Skin epidermis (tissue), 12 donors: Measurements from ENCODE around the gene CARD14.
"Not testable (repeated sequence)": the region's sequence is repeated elsewhere in the genome, so short reads cannot be mapped to it uniquely, and the experiment has no call there.

ENCODE experiments used
- H3K27ac ChIP-seq, 21 experiments: fragments of 200-600 bp; sonication (generic) in 11 of 21; one replicate each; pipeline ENCODE4 v1.5.0; 2020; ENCODE audit warnings: mild to moderate bottlenecking in 3 of 21, inconsistent platforms in 2 of 21, moderate library complexity in 2 of 21
- H3K4me3 ChIP-seq, 7 experiments: fragments of 200-600 bp; sonication (generic) in 2 of 7; one replicate each; pipeline ENCODE4 v1.5.0; 2020; ENCODE audit warnings: inconsistent platforms in 2 of 7, mild to moderate bottlenecking in 2 of 7, moderate library complexity in 1 of 7

Gene CARD14

GRCh38 chr17:80180192-80180591 is 10.4 kb downstream of the CARD14 start:
- no peak overlapping the region for H3K27ac ChIP-seq
- H3K4me3 ChIP-seq: no peak overlapping the region

GRCh38 chr17:80181431-80181830 is 11.6 kb downstream of the CARD14 start:
- Histone ChIP-seq H3K4me3 (no peak overlapping the region), H3K27ac (no peak overlapping the region)

- Histone ChIP-seq H3K4me3 (no peak overlapping the region), H3K27ac (no peak overlapping the region)
These were observed 12.5 kb downstream of the CARD14 start for GRCh38 chr17:80182118-80182844.

GRCh38 chr17:80182845-80183223 is 13.0 kb downstream of the CARD14 start:
- no peak overlapping the region for H3K4me3 ChIP-seq
- no peak overlapping the region for H3K27ac ChIP-seq

GRCh38 chr17:80183581-80184422 is 14.0 kb downstream of the CARD14 start:
- no peak overlapping the region for H3K4me3 ChIP-seq

GRCh38 chr17:80184423-80184714 is 14.5 kb downstream of the CARD14 start:
- Histone ChIP-seq H3K4me3 (no peak overlapping the region), H3K27ac (no peak overlapping the region)

More at GRCh38 chr17:80183581-80184422, 14.0 kb downstream of the CARD14 start:
- H3K27ac ChIP-seq: no peak overlapping the region

DNA sequence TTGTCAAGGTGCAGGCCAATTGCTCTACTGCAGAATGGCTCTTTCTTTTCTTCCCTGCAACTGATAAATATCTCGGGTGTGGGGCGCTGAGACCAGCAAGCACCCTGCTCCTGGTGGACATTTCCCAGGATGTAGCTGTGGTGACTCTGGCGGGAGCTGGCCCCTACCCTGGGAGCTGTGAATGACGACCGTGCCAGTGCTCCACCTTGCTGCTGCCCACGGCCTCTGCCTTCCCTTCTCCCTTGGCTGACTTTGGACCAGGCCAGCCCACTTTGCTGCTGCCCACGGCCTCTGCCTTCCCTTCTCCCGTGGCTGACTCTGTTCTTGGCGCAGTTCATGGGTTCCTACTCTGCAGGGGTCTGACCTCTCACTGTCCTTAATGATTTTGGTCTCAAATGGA is 16.1 kb downstream of the CARD14 start:
- no peak overlapping the region for H3K27ac ChIP-seq
- H3K4me3 ChIP-seq: no peak overlapping the region

DNA sequence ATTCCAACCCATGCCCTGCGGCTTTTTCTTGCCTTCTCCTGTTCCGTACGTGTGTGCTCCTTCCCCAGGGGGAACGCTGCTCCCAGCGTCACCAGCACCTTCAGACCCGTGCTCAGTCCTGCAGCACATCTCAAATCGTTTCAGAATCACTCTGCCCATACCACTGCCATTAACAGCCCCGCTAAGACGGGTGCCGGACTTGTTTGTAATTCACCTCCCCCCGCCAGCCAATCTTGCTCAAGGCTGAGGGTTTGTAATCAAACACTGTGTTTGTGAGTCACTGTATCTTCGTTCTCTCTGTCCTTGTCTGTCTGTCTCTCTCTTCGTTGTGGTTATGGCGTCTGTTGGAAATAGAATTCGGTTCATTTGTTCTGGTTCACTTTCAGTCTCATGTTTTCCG is 17.3 kb downstream of the CARD14 start:
- H3K4me3 ChIP-seq: peak overlapping the region in 3 of 7 experiments; percentile 4 to 14 (median 5)
- H3K27ac ChIP-seq: peak overlapping the region in 20 of 21 experiments; percentile 10 to 78 (median 60)

- H3K4me3 ChIP-seq: peak overlapping the region in 3 of 7 experiments; percentile 4 to 14 (median 5)
- peak overlapping the region in 20 of 21 experiments; percentile 10 to 78 (median 60) for H3K27ac ChIP-seq
These were observed 17.7 kb downstream of the CARD14 start for GRCh38 chr17:80187515-80187941.

GRCh38 chr17:80189611-80190010 is 19.8 kb downstream of the CARD14 start:
- Histone ChIP-seq H3K27ac (no peak overlapping the region), H3K4me3 (no peak overlapping the region)

- peak overlapping the region in 1 of 21 experiments; percentile 76 for H3K27ac ChIP-seq
- H3K4me3 ChIP-seq: no peak overlapping the region
These were observed 20.9 kb downstream of the CARD14 start for GRCh38 chr17:80190716-80191115.

- peak overlapping the region in 7 of 21 experiments; percentile 28 to 87 (median 74) for H3K27ac ChIP-seq
- no peak overlapping the region for H3K4me3 ChIP-seq
These were observed 21.4 kb downstream of the CARD14 start for GRCh38 chr17:80191192-80191591.

DNA sequence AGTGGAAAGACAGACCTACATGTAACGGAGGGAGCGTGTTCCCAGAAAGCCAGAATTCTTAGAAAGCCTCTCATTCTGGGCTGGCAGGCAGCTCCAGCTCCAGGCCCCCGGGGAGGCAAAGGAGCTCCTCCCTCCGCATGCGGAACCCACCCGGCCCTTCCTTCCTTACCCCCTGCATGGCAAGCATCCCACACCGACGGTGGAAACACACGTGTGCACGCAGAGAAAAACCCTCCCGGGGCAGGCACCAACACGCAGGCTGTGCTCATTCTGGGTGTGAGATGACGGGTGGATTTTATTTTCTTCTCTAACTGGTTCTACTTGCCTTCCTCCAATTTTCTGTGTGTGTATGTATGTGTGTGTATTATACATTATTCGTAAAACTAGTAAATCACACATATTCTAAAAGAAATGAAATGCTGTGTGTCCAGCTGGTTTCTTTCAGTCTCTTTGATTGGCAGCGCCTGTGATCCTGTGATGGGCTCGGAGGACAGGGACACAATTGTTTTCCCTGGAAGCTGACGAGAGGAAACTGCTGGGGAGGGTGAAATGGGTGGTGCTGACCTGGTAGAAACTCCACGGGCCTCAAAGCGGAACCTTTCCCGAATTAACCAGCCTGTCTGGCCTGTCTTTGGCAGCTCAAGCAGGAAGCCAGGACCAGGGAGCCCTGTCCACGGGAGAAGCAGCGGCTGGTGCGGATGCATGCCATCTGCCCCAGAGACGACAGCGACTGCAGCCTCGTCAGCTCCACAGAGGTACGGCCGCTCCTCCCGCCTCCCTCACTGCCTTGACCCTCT is 22.2 kb downstream of the CARD14 start:
- peak overlapping the region in 1 of 7 experiments; percentile 1 for H3K4me3 ChIP-seq

DNA sequence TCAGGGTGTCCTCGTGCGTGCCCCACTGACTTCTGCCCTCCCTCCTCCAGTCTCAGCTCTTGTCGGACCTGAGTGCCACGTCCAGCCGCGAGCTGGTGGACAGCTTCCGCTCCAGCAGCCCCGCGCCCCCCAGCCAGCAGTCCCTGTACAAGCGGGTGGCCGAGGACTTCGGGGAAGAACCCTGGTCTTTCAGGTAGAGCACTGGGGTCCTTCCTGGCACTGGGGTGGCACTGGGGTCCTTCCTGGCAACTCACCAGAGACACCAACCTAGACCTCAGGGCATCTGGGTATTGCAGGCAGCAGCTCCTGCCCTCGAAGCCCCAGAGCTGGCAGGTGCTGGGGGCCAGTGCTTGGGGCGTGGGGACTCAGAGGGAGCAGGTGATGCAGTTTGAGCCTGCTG is 25.3 kb downstream of the CARD14 start:
- no peak overlapping the region for H3K4me3 ChIP-seq
- no peak overlapping the region for H3K27ac ChIP-seq

More for the DNA sequence above, 22.2 kb downstream of the CARD14 start:
- H3K27ac ChIP-seq: peak overlapping the region in 19 of 21 experiments; percentile 28 to 87 (median 72)

GRCh38 chr17:80195671-80196529 is 26.1 kb downstream of the CARD14 start:
- H3K27ac ChIP-seq: no peak overlapping the region
- H3K4me3 ChIP-seq: no peak overlapping the region

- Histone ChIP-seq H3K27ac (no peak overlapping the region), H3K4me3 (no peak overlapping the region)
These were observed 26.8 kb downstream of the CARD14 start for GRCh38 chr17:80196652-80197051.

GRCh38 chr17:80198144-80198661 is 28.4 kb downstream of the CARD14 start:
- no peak overlapping the region for H3K4me3 ChIP-seq
- H3K27ac ChIP-seq: no peak overlapping the region

GRCh38 chr17:80199295-80199694 is 29.5 kb downstream of the CARD14 start:
- not testable (repeated sequence) for H3K27ac ChIP-seq, H3K4me3 ChIP-seq

GRCh38 chr17:80201446-80201845 is 31.6 kb downstream of the CARD14 start:
- H3K4me3 ChIP-seq: no peak overlapping the region
- no peak overlapping the region for H3K27ac ChIP-seq
